ELF-1 (cell line): ENCODE data around the gene NDE1.
"Not testable (repeated sequence)": the region's sequence is repeated elsewhere in the genome, so short reads cannot be mapped to it uniquely, and the experiment has no call there.

Experiments used
- DNase-seq: peaks from one replicate; pipeline ENCODE4 v3.0.0-alpha.2; 2016; ENCODE audit warnings: low read depth, low spot score

NDE1 gene

DNA sequence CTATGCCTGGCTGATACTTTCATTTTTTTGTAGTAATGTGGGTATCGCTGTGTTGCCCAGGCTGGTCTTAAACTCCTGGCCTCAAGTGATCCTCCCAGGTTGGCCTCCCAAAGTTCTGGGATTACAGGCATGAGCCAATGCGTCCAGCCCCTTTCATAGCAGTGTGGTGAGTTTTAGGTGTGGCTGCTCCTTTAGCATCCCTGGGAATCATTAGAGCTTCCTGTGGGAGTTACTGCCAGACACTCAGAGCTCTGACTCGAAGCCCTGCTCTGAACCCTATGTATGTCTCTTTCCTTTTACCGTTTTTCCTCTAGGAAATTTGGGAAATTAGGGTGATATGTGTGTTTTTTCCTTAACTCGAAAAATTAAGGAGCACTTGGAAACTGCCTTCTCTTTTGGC lies 44.5 kb downstream of the NDE1 start:
- no peak for DNase-seq

DNA sequence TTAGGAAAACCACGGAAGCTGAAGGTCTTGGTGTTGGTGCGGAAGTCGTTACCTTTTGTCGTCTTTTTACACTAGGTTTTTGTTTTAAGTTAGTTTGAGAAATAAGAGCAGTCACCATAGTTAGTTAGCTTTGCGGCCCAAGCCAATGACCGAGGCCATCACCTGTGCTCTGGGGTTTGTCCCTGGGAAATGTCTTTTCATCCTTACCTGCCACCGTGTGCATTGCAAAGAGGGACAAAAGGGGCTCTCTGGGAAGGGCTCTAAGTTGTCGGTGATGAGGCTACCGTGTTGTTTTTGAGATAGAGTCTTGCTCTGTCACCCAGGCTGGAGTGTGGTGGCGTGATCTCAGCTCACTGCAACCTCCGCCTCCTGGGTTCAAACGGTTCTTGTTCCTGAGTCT lies 49.8 kb downstream of the NDE1 start:
- no peak for DNase-seq

- DNase-seq, result no peak
These were observed 51.3 kb downstream of the NDE1 start for GRCh38 chr16:15701367-15701766.

DNA sequence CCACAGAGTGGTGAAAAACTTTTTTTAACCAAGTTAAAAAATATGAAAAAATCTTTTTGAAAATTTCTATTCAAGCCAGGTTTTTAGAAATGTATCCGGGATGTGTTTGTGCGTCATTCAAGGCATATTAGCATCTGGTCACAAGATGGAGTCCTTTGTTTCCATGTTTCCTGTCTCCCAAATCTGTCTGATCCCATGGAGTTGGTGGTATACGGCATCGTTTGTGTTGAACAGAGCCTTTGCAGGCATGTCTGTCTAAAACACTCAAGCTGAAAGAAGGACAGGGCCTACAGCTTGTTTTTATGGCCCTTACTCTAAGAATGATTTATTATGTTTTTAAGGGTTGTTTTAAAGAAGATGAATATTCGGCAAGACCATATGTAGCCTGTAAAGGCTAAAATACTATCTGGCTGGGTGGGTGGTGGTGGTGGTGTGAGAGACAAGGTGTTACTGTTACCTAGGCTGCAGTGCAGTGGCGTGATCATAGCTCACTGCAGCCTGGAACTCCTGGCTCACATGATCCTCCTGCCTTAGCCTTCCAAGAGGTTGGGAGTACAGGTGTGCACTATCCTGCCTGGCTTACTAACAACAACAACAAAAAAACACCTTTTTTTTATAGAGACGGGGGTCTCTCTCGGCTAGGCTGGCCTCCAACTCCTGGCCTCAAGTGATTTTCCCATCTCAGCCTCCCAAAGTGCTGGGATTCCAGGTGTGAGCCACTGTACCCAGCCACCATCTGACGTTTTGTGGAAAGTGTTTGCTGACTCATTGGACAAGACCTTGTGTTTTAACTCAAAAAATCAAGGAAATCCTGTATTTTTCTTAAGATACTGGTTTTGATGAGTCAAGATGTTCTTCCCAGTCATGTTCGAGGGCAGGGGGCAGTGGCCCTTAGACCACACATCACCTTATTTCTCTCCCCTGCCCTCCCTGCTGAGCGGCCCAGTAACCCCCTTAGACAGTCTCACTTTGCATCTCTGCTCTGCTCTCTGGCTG lies 52.2 kb downstream of the NDE1 start:
- DNase-seq, result no peak

DNA sequence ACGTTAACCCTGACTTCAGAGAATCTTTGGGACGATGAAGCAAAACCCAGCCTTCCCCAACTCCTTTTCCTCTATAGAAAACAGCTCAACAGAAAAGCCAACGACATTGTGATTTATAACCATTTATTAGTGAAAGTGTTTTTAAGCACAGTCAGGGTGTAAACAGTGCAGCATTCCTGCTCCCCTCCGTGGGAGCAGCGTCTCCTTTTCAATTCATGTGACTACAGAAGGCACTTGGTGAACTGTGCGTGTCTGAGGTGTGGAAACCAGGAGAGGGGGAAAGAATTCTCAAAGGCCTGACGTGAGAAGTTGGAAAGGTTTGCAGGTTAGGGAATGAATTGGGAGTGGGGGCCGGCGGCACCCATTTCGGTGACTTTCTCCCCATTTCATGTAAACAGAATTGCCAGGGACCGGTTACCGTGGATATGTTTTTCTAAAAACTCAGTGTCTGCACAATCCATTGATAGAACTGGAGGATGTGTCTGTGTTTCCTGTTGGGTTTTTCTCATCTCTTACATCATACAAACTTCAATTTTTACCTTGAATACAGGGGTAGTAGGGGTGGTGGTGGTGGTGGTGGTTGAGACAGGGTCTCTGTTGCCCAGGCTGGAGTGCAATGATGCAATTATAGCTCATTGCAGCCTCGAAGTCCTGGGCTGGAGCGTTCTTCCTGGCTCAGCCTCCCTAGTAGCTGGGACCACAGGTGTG lies 53.1 kb downstream of the NDE1 start:
- DNase-seq, result no peak

DNA sequence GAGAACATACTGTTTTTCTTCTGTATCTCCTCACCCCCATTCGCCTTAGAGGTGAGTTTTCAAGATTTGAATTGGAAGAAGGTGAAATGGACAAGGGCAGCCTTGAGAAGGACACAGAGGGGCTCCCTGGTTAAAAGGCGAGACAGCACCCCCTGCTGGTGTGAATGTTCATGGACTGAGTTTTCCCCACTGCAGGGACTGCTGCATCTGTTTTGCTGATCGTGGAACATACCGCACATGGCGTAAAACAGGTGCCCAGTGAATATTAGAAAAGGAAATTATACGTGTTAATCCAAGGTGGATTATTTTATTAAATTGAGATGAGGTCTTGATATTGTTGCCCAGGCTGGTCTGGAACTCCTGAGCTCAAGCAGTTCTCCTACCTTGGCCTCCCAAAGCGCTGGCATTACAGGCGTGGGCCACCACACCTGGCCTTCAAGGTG lies 54.5 kb downstream of the NDE1 start:
- peak; percentile 85 for DNase-seq

- DNase-seq, result no peak
These were observed 55.1 kb downstream of the NDE1 start for GRCh38 chr16:15705064-15705565.

GRCh38 chr16:15707332-15707731 lies 57.3 kb downstream of the NDE1 start:
- no peak for DNase-seq

DNA sequence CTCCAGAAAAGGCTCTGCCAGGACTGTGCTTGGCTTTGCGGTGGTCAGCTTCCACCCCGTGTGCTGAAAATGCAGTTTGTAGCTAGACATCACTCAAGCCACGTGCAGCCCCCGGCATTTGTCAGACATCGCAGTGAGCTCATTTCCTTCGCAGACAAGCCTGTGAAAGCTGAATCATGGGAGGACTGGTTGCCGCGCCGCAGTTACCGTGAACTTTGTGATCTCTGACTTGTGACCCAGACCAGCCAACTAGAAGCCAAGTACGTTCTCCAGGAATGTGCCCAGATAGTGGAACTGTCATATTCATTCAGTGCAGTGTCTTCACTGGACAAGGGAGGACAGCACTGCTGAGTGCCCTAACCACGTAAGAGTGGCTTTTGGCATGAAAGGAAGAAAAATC lies 58.1 kb downstream of the NDE1 start:
- DNase-seq, result no peak

DNA sequence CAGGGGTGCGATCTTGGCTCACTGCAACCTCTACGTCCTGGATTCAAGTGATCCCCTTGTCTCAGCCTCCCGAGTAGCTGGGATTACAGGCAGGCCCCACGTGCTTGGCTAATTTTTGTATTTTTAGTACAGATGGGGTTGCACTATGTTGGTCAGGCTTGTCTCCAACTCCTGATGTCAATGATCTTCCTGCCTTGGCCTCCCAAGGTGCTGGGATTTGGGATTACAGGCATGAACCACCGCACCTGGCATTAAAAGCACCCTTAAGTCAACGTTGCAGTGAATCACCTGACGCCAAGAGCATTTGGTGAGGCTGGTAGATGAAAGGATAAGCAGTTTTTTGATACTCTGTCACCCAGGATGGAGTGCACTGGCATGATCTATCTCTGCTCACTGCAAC lies 59.0 kb downstream of the NDE1 start:
- no peak for DNase-seq

- DNase-seq, result no peak
These were observed 64.5 kb downstream of the NDE1 start for GRCh38 chr16:15714393-15715172.

DNA sequence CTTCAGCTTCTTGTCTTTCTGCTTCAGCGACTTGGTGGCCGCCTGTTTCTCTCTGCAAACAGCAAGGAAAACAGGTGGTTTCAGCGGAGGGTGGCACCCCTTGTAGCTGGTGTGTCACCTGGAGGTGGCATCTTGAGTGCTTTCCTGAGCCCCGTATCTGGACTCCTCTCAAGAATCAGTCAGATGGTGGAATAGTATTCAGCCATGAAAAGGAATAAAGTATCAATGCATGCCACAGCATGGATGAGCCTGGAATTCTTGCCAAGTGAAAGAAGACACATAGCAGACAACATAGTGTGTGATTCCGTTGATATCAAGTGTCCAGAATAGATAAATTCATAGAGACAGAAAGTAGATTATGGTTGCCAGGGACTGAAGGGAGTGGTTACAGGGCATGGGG lies 65.2 kb downstream of the NDE1 start:
- no peak for DNase-seq

DNA sequence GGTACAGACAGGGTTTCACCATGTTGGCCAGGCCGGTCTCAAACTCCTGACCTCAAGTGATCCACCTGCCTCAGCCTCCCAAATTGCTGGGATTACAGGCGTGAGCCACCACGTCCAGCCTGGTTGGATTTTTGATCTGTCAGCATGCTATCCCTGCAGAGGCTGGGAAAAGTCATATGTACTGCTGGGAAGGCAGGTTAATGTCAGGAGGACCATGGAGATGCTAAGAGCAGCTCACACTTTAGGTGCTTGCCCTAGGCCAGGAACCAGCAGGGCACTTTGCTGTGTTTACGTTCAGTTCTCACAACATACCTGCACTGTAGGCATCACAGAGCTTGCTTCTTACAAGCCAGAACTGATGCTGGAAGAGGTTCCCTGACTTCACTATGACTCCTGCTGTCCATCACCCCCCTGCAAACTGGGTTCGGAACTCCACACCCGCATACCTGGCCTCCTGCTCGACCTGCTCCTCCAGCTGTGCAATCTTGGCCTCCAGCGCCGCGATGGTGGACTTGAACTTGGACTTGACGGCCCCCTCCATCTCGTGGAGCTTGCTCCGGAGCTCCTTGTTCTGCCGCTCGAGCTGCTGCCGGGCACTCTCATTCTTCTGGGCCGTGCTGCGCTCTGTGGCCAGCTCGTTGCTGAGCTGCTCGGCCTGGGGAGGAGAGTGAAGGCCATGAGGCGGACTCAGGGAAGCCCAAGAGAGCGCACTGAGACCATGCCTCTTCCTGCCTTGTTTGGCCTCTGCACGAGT lies 66.8 kb downstream of the NDE1 start:
- peak; percentile 20 for DNase-seq

- no peak for DNase-seq
These were observed 71.0 kb downstream of the NDE1 start for GRCh38 chr16:15721018-15721417.

GRCh38 chr16:15723808-15724207 lies 73.8 kb downstream of the NDE1 start:
- DNase-seq, result no peak

GRCh38 chr16:15725641-15726240 lies 75.7 kb downstream of the NDE1 start:
- no peak for DNase-seq

DNA sequence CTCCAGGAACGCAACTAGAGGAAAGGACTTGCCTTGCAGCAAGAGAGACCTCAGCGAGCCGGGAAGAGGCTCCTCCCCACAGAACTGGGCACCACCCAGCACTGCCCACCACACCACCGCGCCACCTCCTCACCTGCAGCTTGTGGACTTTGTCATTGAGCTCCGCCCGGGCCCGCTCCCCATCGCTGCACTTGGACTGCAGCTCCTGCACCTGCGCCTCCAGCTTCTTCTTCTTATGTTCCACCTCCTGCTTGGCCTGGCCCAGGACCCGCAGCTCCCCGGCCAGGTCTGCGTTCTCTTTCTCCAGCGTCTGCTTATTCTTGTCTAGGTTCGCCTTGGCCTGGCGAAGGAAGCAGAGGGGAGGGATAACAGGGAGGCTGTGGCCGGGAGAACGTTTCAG lies 76.7 kb downstream of the NDE1 start:
- no peak for DNase-seq

GRCh38 chr16:15727697-15728096 lies 77.7 kb downstream of the NDE1 start:
- DNase-seq, result not testable (repeated sequence)

GRCh38 chr16:15729152-15729551 lies 79.1 kb downstream of the NDE1 start:
- no peak for DNase-seq

DNA sequence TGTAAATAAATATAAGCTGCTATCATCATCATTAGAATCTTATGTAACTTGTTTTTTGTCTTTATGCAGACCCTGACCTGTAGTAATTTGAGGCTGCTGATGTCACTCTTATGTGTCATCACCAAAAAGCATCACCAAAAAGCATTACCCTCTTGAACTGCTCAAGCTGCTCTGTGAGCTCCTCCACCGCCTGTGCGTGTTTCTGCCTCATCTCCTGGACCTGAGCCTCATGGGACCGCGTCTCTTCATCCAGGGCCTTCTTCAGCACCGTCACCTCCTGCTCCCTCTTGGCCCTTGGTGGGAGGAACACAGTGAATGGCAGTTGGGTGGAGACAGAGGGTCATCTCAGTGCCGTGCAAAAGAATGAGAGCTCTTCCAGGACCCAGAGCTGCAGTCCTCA lies 82.4 kb downstream of the NDE1 start:
- DNase-seq, result no peak

GRCh38 chr16:15735610-15736009 lies 85.6 kb downstream of the NDE1 start:
- DNase-seq, result no peak
